ENCODE data around the gene ZDHHC18.

The ZDHHC18 gene

DNA sequence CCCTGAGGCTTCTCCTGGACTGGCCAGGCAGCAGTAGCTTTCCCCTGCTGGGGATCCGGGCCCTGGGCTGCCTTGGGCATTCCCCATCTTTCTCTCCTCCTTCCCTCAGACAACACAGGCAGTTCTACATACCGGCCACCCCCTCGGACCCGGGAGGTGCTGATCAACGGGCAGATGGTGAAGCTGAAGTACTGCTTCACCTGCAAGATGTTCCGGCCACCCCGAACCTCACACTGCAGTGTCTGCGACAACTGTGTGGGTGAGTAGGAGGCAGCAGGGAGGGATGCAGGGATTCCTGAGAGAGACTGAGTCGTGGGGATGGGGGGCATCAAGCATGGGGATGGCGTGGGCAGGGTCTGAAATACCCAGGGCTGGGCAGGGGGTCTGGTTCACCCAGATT lies 22.0 kb downstream of the ZDHHC18 start:
- ATAC-seq (ENCODE audit: low read depth) (no peak), DNase-seq (ENCODE audit: low spot score) (no peak)
- H3K9me3 ChIP-seq (ENCODE audit: severe bottlenecking), result no peaks in the 10 kb centered on the region
- H3K4me1 ChIP-seq (ENCODE audit: insufficient read depth, poor library complexity, severe bottlenecking), result peaks cover 22% of the 10 kb centered on the region
- peaks cover 57% of the 10 kb centered on the region for H3K36me3 ChIP-seq (ENCODE audit: low read depth)
- H3K27ac ChIP-seq (ENCODE audit: poor library complexity, severe bottlenecking), result peak overlapping the region; percentile 88
- TF ChIP-seq, protein P1, sequence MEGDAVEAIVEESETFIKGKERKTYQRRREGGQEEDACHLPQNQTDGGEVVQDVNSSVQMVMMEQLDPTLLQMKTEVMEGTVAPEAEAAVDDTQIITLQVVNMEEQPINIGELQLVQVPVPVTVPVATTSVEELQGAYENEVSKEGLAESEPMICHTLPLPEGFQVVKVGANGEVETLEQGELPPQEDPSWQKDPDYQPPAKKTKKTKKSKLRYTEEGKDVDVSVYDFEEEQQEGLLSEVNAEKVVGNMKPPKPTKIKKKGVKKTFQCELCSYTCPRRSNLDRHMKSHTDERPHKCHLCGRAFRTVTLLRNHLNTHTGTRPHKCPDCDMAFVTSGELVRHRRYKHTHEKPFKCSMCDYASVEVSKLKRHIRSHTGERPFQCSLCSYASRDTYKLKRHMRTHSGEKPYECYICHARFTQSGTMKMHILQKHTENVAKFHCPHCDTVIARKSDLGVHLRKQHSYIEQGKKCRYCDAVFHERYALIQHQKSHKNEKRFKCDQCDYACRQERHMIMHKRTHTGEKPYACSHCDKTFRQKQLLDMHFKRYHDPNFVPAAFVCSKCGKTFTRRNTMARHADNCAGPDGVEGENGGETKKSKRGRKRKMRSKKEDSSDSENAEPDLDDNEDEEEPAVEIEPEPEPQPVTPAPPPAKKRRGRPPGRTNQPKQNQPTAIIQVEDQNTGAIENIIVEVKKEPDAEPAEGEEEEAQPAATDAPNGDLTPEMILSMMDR (IDR thresholded peaks at IDR 0.05; ENCODE audit: poor library complexity, severe bottlenecking), result no peak
- H3K4me3 ChIP-seq (ENCODE audit: severe bottlenecking), result no peak overlapping the region
- no peaks in the 10 kb centered on the region for H3K27me3 ChIP-seq (ENCODE audit: insufficient read depth, poor library complexity, severe bottlenecking)

DNA sequence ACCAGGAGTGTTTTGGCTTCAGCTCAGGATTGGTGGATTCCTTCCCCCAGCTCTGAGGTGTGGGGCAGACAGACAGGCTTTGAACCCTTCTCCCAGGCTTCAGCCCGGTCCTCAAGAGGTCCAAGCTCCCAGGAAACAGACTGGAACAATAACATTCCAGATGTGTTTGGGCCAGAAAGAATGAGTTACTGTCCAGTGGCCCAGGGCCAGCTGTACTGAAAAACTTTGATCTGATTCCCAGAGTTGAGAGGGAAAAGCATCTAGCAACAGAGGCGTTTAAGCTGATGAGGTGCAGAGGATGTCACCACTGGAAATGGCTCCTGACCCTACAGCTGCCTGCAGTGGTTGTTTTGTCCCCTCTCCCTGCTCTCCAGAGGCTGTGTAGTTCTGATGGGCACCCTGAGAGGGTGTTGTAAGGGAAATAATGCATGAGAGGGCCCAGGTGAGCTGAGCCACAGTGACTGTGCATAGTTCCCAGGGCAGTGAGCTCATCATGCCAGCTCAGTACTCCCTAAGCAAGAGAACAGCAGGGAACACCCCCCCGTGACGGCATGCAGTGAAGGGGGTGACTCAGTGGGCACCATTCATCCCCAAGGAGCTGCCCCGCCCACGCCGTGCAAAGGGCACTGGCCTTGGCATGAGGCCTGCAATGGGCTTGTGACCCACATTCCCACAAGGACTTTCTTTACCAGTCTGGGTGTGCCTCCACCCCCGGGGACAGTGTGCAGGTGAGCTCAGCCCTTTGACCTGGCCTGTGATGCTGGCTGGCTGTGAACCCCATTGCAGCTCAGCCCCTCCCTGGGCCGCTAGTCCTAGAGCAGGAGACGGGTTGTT lies 22.7 kb downstream of the ZDHHC18 start:
- TF ChIP-seq, protein P1 (IDR thresholded peaks at IDR 0.05; ENCODE audit: poor library complexity, severe bottlenecking), result peak; percentile 20
- Histone ChIP-seq H3K36me3 (ENCODE audit: low read depth) (peaks cover 55% of the 10 kb centered on the region), H3K4me1 (ENCODE audit: insufficient read depth, poor library complexity, severe bottlenecking) (peaks cover 27% of the 10 kb centered on the region), H3K27ac (ENCODE audit: poor library complexity, severe bottlenecking) (peak overlapping the region; percentile 88), H3K27me3 (ENCODE audit: insufficient read depth, poor library complexity, severe bottlenecking) (no peaks in the 10 kb centered on the region), H3K9me3 (ENCODE audit: severe bottlenecking) (no peaks in the 10 kb centered on the region), H3K4me3 (ENCODE audit: severe bottlenecking) (no peak overlapping the region)
- DNase-seq (ENCODE audit: low spot score) (peak; percentile 98), ATAC-seq (ENCODE audit: low read depth) (peak; percentile 89)

DNA sequence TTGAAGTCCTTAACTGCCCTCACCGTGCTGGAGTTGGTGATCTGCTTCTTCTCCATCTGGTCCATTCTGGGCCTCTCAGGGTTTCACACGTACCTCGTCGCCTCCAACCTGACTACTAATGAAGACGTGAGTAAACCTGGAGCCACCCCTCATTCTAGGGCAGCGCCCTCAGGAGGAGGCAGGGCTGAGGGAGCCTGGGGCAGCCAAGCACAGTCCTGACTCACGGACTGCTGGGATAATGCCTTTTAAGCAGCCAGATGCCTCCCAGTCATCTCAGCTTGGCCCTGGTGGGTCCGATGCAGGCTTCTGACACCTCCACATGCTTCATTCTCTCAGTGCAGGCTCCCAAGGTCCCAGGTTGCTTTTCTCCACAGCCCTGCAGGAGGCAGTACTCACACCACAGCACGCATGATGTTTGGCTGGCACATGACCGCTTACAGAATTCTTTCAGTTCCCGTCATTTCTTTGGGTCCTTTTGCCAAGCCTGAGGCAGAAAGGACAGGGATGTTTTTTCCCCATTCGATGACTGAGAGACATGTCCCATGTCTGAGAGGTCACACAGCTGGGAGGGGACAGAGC lies 24.7 kb downstream of the ZDHHC18 start:
- ATAC-seq (ENCODE audit: low read depth) (no peak), DNase-seq (ENCODE audit: low spot score) (no peak)
- no peaks in the 10 kb centered on the region for H3K27me3 ChIP-seq (ENCODE audit: insufficient read depth, poor library complexity, severe bottlenecking)
- H3K4me1 ChIP-seq (ENCODE audit: insufficient read depth, poor library complexity, severe bottlenecking), result peaks cover 42% of the 10 kb centered on the region
- no peak overlapping the region for H3K4me3 ChIP-seq (ENCODE audit: severe bottlenecking)
- no peaks in the 10 kb centered on the region for H3K9me3 ChIP-seq (ENCODE audit: severe bottlenecking)
- TF ChIP-seq, protein P1 (IDR thresholded peaks at IDR 0.05; ENCODE audit: poor library complexity, severe bottlenecking), result peak; percentile 6
- H3K36me3 ChIP-seq (ENCODE audit: low read depth), result peaks cover 52% of the 10 kb centered on the region
- H3K27ac ChIP-seq (ENCODE audit: poor library complexity, severe bottlenecking), result no peak overlapping the region

DNA sequence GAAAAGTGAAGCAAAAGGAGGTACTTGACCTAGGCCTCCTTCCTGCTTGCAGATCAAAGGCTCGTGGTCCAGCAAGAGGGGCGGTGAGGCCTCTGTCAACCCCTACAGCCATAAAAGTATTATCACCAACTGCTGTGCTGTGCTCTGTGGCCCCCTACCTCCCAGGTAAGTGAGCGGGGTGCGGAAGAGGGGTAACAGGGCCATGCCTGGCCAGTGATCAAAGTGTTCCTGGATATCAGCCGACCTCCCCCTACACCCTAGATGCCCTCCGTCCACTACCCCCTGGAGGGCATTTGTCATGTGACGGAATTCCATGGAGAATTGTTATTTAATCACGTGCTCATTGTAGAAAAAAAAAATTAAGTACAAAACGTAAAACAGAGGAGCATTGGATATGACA lies 26.2 kb downstream of the ZDHHC18 start:
- DNase-seq (ENCODE audit: low spot score) (no peak), ATAC-seq (ENCODE audit: low read depth) (no peak)
- Histone ChIP-seq H3K36me3 (ENCODE audit: low read depth) (peaks cover 43% of the 10 kb centered on the region), H3K9me3 (ENCODE audit: severe bottlenecking) (no peaks in the 10 kb centered on the region), H3K4me1 (ENCODE audit: insufficient read depth, poor library complexity, severe bottlenecking) (peaks cover 43% of the 10 kb centered on the region), H3K27ac (ENCODE audit: poor library complexity, severe bottlenecking) (peak overlapping the region; percentile 98), H3K27me3 (ENCODE audit: insufficient read depth, poor library complexity, severe bottlenecking) (no peaks in the 10 kb centered on the region), H3K4me3 (ENCODE audit: severe bottlenecking) (no peak overlapping the region)
- TF ChIP-seq, protein P1 (IDR thresholded peaks at IDR 0.05; ENCODE audit: poor library complexity, severe bottlenecking), result no peak

DNA sequence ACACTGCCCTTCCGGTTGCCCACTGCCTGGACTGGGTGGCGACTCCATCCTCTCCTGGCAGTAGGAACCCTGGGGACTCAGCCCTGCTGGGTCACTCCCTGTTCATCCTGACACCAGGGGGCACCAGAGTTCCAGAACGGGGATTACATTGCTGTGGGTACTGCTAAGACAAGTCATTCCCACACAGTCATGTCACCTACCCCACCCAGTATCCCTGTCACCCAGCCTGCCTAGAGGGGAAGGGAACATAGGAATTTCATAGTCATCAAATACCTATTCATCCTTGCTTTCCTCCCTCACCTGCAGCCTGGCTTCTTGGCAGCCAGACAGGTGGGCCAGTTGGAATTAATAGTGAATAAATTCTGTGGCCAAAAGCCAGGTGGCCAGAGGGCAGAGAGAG lies 26.7 kb downstream of the ZDHHC18 start:
- TF ChIP-seq, protein P1 (IDR thresholded peaks at IDR 0.05; ENCODE audit: poor library complexity, severe bottlenecking), result peak; percentile 95
- H3K4me1 ChIP-seq (ENCODE audit: insufficient read depth, poor library complexity, severe bottlenecking), result peaks cover 45% of the 10 kb centered on the region
- peak overlapping the region; percentile 98 for H3K27ac ChIP-seq (ENCODE audit: poor library complexity, severe bottlenecking)
- H3K9me3 ChIP-seq (ENCODE audit: severe bottlenecking), result no peaks in the 10 kb centered on the region
- ATAC-seq (ENCODE audit: low read depth) (peak; percentile 71), DNase-seq (ENCODE audit: low spot score) (peak; percentile 92)
- H3K36me3 ChIP-seq (ENCODE audit: low read depth), result peaks cover 40% of the 10 kb centered on the region
- no peak overlapping the region for H3K4me3 ChIP-seq (ENCODE audit: severe bottlenecking)
- no peaks in the 10 kb centered on the region for H3K27me3 ChIP-seq (ENCODE audit: insufficient read depth, poor library complexity, severe bottlenecking)
